NCI-H460 (cell line): ENCODE results near the gene SPATA3. TPM values are rescaled to one million over a fixed set of nuclear protein-coding genes. Genes with fewer than 3 reads are reported as not detected.
"Not testable (repeated sequence)": the region's sequence is repeated elsewhere in the genome, so short reads cannot be mapped to it uniquely, and the experiment has no call there.

Experiments
- DNase-seq: peaks from one replicate; pipeline ENCODE4 v3.0.0-alpha.2; 2016; ENCODE audit warnings: low read depth; ENCODE audit errors: extremely low read depth
- total RNA-seq: library from RNA; depleted of rRNA; stranded (reverse); fragments of >200 nt; shearing (Covaris generic); gene quantifications from 2 replicates; pipeline ENCODE4 v1.2.3, GENCODE V29; 2014

SPATA3 gene
- total RNA-seq, 1 experiment from 2014 or later: not detected

GRCh38 chr2:230990131-230990898 lies 5.6 kb upstream of the SPATA3 start:
- no peak for DNase-seq

- no peak for DNase-seq
Observed at GRCh38 chr2:230990899-230991150, 5.1 kb upstream of the SPATA3 start.

GRCh38 chr2:230991598-230991997 lies 4.3 kb upstream of the SPATA3 start:
- DNase-seq: no peak

GRCh38 chr2:230996661-230997060 lies 740 bp downstream of the SPATA3 start:
- no peak for DNase-seq

GRCh38 chr2:230998882-230999281 lies 3.0 kb downstream of the SPATA3 start:
- no peak for DNase-seq

- DNase-seq: no peak
Observed at GRCh38 chr2:230999477-230999876, 3.6 kb downstream of the SPATA3 start.

GRCh38 chr2:231000211-231000904 lies 4.4 kb downstream of the SPATA3 start:
- DNase-seq: no peak

- DNase-seq: no peak
Observed at GRCh38 chr2:231001036-231001435, 5.1 kb downstream of the SPATA3 start.

GRCh38 chr2:231001921-231002320 lies 6.0 kb downstream of the SPATA3 start:
- DNase-seq: no peak

GRCh38 chr2:231002641-231003040 lies 6.7 kb downstream of the SPATA3 start:
- DNase-seq: no peak

- DNase-seq: no peak
Observed at GRCh38 chr2:231003186-231003585, 7.3 kb downstream of the SPATA3 start.

GRCh38 chr2:231004930-231005329 lies 9.0 kb downstream of the SPATA3 start:
- not testable (repeated sequence) for DNase-seq

GRCh38 chr2:231007286-231008098 lies 11.6 kb downstream of the SPATA3 start:
- DNase-seq: no peak

- DNase-seq: no peak
Observed at GRCh38 chr2:231008131-231008530, 12.2 kb downstream of the SPATA3 start.

- no peak for DNase-seq
Observed at GRCh38 chr2:231009236-231009919, 13.5 kb downstream of the SPATA3 start.

GRCh38 chr2:231010201-231010730 lies 14.3 kb downstream of the SPATA3 start:
- no peak for DNase-seq

- no peak for DNase-seq
Observed at GRCh38 chr2:231011526-231011925, 15.6 kb downstream of the SPATA3 start.

GRCh38 chr2:231012463-231012862 lies 16.5 kb downstream of the SPATA3 start:
- DNase-seq: no peak

- DNase-seq: no peak
Observed at GRCh38 chr2:231013820-231014219, 17.9 kb downstream of the SPATA3 start.

- no peak for DNase-seq
Observed at GRCh38 chr2:231015478-231015877, 19.6 kb downstream of the SPATA3 start.

GRCh38 chr2:231015926-231016325 lies 20.0 kb downstream of the SPATA3 start:
- DNase-seq: no peak
